K562 (cell line): ENCODE measurements around the gene CALY. TPM values are rescaled to one million over a fixed set of nuclear protein-coding genes. Genes with fewer than 3 reads are reported as not detected.

Source experiments
- CREM ChIP-seq: IDR thresholded peaks from 2 replicates; pipeline ENCODE4 v1.6.1; 2014; ENCODE audit warnings: antibody characterized with exemption, low read depth
- CTBP1 ChIP-seq: fragments of 450-650 bp; IDR thresholded peaks from 2 replicates; pipeline ENCODE4 v1.6.1; 2016; ENCODE audit warnings: borderline replicate concordance
- GABPB1 ChIP-seq: sonication (generic); formaldehyde crosslinking; IDR thresholded peaks from 2 replicates; pipeline ENCODE4 v1.8.0; 2022; ENCODE audit warnings: mild to moderate bottlenecking, missing genetic modification reagents
- POLR2G ChIP-seq: fragments of 200-400 bp; formaldehyde crosslinking; IDR thresholded peaks from 2 replicates; pipeline ENCODE4 v1.6.1; 2017; ENCODE audit warnings: low read depth, mild to moderate bottlenecking, antibody characterized with exemption, low read length, moderate library complexity
- TAL1 ChIP-seq: fragments of 450-650 bp; IDR thresholded peaks from 2 replicates; pipeline ENCODE4 v1.6.1; 2016; ENCODE audit warnings: mild to moderate bottlenecking
- TEAD1 ChIP-seq, 2 experiments: fragments of 450-650 bp in 1 of 2; sonication (generic) in 1 of 2; formaldehyde crosslinking; IDR thresholded peaks; 2 replicates each; pipeline versions ENCODE4 v1.4.0 to v1.8.0; 2020 to 2022; ENCODE audit warnings: mild to moderate bottlenecking in 2 of 2, missing genetic modification reagents in 1 of 2
- polyA plus RNA-seq, 8 experiments: library from polyadenylated mRNA; depleted of rRNA in 4 of 8; stranded (reverse) in 5 of 8; unstranded in 3 of 8; fragments of >200 nt; fragmentation: Nextera tagmentation in 2 of 8; fragmentation: Illumina TruSeq in 1 of 8; extraction: Ambion mirVana in 2 of 8; extraction: Trizol in 1 of 8; gene quantifications; 2 replicates each; pipeline versions ENCODE4 v1.2.1 to v1.2.3, GENCODE V29; 2011 to 2014; ENCODE audit warnings: inconsistent platforms in 1 of 8, missing spikeins in 1 of 8
- total RNA-seq, 7 experiments: library from RNA; depleted of rRNA in 6 of 7; stranded (reverse); fragments of >200 nt in 6 of 7; fragmentation: Illumina TruSeq in 2 of 7; extraction: Trizol in 2 of 7; gene quantifications; 2 replicates each; pipeline versions ENCODE4 v1.2.1 to v1.2.3, GENCODE V29; 2011 to 2021; ENCODE audit warnings: low replicate concordance in 1 of 7
- TF ChIP-seq, protein P1 (sequence below): fragments of 450-650 bp; IDR thresholded peaks from 2 replicates; pipeline ENCODE4 v1.6.1; 2016; ENCODE audit warnings: mild to moderate bottlenecking, moderate library complexity
- TF ChIP-seq, protein P2 (sequence below): IDR thresholded peaks from 2 replicates; pipeline ENCODE4 v1.6.1; 2011; ENCODE audit warnings: borderline replicate concordance, low read depth, mild to moderate bottlenecking, moderate library complexity, low read length; ENCODE audit not compliant: insufficient read depth, poor library complexity, severe bottlenecking
- TF ChIP-seq, protein P3 (sequence below): fragments of 450-650 bp; conservative IDR thresholded peaks from 2 replicates; pipeline ENCODE4 v1.6.1; 2016; ENCODE audit warnings: missing genetic modification characterization, low read depth, mild to moderate bottlenecking, missing compliant biosample characterization, moderate library complexity

Gene CALY
- total and polyA plus RNA-seq, 9 of the 15 experiments (the other 6 are each of a cell fraction or from before 2014, with no cell fraction given): not detected

DNA sequence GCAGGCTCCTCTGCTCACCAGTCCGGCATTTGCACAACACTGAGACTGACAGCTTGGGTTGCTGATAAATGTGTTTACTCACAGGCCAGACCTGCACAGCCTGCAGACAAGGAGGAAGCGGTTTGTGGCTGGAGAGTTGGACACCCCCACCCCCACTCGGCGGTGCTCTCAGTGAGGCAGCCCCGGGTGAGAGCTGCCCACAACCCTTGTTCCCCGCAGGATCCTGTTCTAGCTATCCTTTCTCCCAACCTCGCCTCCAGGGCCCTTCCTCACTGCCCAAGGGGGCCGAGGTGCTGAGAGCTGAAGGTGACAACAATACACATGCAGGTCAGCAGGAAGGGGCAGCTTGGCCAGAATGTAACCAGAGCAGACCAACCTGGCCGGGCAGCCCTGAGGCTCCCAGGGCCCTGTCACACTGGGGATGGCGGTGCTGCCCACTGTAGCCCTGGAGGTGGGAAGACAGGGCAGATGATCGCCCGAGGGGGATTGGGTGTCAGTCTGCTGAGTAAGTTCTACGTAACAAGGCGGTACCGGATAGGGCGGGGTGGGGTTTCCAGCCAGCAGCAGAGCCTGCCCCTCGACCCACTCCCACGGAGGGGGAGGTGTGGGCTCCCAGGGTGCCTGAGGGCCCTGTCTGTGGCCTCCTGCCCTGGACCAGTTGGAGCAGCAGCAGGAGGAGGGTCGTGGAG lies 58.0 kb downstream of the CALY start (continued):
- TF ChIP-seq, protein P1, sequence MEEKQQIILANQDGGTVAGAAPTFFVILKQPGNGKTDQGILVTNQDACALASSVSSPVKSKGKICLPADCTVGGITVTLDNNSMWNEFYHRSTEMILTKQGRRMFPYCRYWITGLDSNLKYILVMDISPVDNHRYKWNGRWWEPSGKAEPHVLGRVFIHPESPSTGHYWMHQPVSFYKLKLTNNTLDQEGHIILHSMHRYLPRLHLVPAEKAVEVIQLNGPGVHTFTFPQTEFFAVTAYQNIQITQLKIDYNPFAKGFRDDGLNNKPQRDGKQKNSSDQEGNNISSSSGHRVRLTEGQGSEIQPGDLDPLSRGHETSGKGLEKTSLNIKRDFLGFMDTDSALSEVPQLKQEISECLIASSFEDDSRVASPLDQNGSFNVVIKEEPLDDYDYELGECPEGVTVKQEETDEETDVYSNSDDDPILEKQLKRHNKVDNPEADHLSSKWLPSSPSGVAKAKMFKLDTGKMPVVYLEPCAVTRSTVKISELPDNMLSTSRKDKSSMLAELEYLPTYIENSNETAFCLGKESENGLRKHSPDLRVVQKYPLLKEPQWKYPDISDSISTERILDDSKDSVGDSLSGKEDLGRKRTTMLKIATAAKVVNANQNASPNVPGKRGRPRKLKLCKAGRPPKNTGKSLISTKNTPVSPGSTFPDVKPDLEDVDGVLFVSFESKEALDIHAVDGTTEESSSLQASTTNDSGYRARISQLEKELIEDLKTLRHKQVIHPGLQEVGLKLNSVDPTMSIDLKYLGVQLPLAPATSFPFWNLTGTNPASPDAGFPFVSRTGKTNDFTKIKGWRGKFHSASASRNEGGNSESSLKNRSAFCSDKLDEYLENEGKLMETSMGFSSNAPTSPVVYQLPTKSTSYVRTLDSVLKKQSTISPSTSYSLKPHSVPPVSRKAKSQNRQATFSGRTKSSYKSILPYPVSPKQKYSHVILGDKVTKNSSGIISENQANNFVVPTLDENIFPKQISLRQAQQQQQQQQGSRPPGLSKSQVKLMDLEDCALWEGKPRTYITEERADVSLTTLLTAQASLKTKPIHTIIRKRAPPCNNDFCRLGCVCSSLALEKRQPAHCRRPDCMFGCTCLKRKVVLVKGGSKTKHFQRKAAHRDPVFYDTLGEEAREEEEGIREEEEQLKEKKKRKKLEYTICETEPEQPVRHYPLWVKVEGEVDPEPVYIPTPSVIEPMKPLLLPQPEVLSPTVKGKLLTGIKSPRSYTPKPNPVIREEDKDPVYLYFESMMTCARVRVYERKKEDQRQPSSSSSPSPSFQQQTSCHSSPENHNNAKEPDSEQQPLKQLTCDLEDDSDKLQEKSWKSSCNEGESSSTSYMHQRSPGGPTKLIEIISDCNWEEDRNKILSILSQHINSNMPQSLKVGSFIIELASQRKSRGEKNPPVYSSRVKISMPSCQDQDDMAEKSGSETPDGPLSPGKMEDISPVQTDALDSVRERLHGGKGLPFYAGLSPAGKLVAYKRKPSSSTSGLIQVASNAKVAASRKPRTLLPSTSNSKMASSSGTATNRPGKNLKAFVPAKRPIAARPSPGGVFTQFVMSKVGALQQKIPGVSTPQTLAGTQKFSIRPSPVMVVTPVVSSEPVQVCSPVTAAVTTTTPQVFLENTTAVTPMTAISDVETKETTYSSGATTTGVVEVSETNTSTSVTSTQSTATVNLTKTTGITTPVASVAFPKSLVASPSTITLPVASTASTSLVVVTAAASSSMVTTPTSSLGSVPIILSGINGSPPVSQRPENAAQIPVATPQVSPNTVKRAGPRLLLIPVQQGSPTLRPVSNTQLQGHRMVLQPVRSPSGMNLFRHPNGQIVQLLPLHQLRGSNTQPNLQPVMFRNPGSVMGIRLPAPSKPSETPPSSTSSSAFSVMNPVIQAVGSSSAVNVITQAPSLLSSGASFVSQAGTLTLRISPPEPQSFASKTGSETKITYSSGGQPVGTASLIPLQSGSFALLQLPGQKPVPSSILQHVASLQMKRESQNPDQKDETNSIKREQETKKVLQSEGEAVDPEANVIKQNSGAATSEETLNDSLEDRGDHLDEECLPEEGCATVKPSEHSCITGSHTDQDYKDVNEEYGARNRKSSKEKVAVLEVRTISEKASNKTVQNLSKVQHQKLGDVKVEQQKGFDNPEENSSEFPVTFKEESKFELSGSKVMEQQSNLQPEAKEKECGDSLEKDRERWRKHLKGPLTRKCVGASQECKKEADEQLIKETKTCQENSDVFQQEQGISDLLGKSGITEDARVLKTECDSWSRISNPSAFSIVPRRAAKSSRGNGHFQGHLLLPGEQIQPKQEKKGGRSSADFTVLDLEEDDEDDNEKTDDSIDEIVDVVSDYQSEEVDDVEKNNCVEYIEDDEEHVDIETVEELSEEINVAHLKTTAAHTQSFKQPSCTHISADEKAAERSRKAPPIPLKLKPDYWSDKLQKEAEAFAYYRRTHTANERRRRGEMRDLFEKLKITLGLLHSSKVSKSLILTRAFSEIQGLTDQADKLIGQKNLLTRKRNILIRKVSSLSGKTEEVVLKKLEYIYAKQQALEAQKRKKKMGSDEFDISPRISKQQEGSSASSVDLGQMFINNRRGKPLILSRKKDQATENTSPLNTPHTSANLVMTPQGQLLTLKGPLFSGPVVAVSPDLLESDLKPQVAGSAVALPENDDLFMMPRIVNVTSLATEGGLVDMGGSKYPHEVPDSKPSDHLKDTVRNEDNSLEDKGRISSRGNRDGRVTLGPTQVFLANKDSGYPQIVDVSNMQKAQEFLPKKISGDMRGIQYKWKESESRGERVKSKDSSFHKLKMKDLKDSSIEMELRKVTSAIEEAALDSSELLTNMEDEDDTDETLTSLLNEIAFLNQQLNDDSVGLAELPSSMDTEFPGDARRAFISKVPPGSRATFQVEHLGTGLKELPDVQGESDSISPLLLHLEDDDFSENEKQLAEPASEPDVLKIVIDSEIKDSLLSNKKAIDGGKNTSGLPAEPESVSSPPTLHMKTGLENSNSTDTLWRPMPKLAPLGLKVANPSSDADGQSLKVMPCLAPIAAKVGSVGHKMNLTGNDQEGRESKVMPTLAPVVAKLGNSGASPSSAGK: peak; percentile 86
- peak; percentile 23; the same call in 1 of the 2 replicates for TF ChIP-seq GABPB1 (CRISPR knock-in tag)
- TF ChIP-seq TEAD1 (CRISPR knock-in tag; IDR thresholded peaks at IDR 0.05): peak in 1 of 2 experiments; percentile 10; a peak in 1 of 4 replicates
- TF ChIP-seq POLR2G: peak; percentile 71
- TF ChIP-seq CTBP1: peak; percentile 38; the same call in 1 of the 2 replicates
- TF ChIP-seq TAL1: peak; percentile 49; the same call in 1 of the 2 replicates
- TF ChIP-seq CREM: peak; percentile 65
- TF ChIP-seq, protein P2, sequence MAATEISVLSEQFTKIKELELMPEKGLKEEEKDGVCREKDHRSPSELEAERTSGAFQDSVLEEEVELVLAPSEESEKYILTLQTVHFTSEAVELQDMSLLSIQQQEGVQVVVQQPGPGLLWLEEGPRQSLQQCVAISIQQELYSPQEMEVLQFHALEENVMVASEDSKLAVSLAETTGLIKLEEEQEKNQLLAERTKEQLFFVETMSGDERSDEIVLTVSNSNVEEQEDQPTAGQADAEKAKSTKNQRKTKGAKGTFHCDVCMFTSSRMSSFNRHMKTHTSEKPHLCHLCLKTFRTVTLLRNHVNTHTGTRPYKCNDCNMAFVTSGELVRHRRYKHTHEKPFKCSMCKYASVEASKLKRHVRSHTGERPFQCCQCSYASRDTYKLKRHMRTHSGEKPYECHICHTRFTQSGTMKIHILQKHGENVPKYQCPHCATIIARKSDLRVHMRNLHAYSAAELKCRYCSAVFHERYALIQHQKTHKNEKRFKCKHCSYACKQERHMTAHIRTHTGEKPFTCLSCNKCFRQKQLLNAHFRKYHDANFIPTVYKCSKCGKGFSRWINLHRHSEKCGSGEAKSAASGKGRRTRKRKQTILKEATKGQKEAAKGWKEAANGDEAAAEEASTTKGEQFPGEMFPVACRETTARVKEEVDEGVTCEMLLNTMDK: no peak
- TF ChIP-seq, protein P3, sequence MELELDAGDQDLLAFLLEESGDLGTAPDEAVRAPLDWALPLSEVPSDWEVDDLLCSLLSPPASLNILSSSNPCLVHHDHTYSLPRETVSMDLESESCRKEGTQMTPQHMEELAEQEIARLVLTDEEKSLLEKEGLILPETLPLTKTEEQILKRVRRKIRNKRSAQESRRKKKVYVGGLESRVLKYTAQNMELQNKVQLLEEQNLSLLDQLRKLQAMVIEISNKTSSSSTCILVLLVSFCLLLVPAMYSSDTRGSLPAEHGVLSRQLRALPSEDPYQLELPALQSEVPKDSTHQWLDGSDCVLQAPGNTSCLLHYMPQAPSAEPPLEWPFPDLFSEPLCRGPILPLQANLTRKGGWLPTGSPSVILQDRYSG (tag): 0 out of 2 replicates have a peak, but pooled peaks have one; percentile 28
